ENCODE data around the gene RNF10. TPM values are rescaled to one million over a fixed set of nuclear protein-coding genes. Genes with fewer than 3 reads are reported as not detected.
A peak's percentile ranks its signal among the peaks of the same experiment; 100 is the strongest.

Gene RNF10
- total RNA-seq, 2 donors from 2014 or later: 98.0 to 165 TPM

- H3K4me1 ChIP-seq (ENCODE audit: control insufficient read depth in 1 of 2, low read depth in 2 of 2): peaks cover 0 to 22% of the 10 kb centered on the region in 2 donors
- peaks cover 3% of the 10 kb centered on the region for H3K36me3 ChIP-seq
- DNase-seq (ENCODE audit: low spot score) (no peak), ATAC-seq (ENCODE audit: insufficient number of reproducible peaks, low FRiP score, low read depth) (no peak)
- no peaks in the 10 kb centered on the region for H3K27me3 ChIP-seq (replicated peaks; ENCODE audit: insufficient read depth)
- H3K9me3 ChIP-seq: no peaks in the 10 kb centered on the region
- no peak overlapping the region for H3K4me3 ChIP-seq
- TF ChIP-seq, protein P1, sequence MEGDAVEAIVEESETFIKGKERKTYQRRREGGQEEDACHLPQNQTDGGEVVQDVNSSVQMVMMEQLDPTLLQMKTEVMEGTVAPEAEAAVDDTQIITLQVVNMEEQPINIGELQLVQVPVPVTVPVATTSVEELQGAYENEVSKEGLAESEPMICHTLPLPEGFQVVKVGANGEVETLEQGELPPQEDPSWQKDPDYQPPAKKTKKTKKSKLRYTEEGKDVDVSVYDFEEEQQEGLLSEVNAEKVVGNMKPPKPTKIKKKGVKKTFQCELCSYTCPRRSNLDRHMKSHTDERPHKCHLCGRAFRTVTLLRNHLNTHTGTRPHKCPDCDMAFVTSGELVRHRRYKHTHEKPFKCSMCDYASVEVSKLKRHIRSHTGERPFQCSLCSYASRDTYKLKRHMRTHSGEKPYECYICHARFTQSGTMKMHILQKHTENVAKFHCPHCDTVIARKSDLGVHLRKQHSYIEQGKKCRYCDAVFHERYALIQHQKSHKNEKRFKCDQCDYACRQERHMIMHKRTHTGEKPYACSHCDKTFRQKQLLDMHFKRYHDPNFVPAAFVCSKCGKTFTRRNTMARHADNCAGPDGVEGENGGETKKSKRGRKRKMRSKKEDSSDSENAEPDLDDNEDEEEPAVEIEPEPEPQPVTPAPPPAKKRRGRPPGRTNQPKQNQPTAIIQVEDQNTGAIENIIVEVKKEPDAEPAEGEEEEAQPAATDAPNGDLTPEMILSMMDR (IDR thresholded peaks at IDR 0.05): no peak
- peak overlapping the region; percentile 46 to 60 for H3K27ac ChIP-seq
These were observed 43.8 kb upstream of the RNF10 start for GRCh38 chr12:120490325-120490724.

DNA sequence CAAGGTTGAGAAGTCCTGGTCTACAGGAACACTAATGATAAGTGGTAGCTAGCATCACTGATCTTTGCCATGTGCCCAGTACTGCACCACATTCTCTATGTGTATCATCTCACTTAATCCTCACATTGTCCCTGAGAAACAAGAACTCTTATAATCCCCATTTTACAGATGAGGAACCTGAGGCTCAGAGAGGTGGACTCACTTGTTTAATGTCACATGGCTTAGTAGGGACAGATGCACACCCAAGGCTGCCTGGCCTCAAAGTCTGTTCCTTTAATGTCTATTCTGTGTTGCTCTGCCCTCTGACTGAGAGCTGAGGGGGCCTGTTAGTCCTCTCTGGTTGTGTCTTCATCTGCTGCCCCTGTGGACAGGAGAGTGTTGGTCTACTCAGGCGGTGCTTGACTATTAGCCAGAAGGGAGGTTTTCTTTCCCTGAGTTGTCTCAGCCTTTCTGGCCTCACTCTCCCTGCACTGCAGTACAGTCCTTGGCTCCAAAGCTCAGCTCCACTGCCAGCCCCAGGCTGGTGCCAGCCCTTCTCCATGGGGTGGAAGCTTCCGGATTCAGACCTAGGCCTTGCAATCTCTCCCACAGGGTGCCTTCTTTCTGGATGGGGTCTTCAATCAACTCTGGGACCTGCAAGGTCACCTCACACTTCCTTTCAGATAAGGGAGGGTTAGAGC is 43.2 kb upstream of the RNF10 start:
- no peak overlapping the region for H3K4me3 ChIP-seq
- DNase-seq (ENCODE audit: low spot score): no peak
- no peaks in the 10 kb centered on the region for H3K27me3 ChIP-seq (replicated peaks; ENCODE audit: insufficient read depth)
- H3K9me3 ChIP-seq: no peaks in the 10 kb centered on the region
- H3K4me1 ChIP-seq (ENCODE audit: control insufficient read depth in 1 of 2, low read depth in 2 of 2): peaks cover 0 to 23% of the 10 kb centered on the region in 2 donors
- TF ChIP-seq, protein P1 (IDR thresholded peaks at IDR 0.05): no peak
- H3K36me3 ChIP-seq: peaks cover 3% of the 10 kb centered on the region
- ATAC-seq (ENCODE audit: insufficient number of reproducible peaks, low FRiP score, low read depth): no peak
- H3K27ac ChIP-seq: peak overlapping the region; percentile 46 to 60

GRCh38 chr12:120495186-120495730 is 38.9 kb upstream of the RNF10 start:
- DNase-seq (ENCODE audit: low spot score) (no peak), ATAC-seq (ENCODE audit: insufficient number of reproducible peaks, low FRiP score, low read depth) (no peak)
- Histone ChIP-seq H3K4me3 (peak overlapping the region; percentile 90), H3K4me1 (ENCODE audit: control insufficient read depth in 1 of 2, low read depth in 2 of 2) (peaks cover 6 to 43% of the 10 kb centered on the region in 2 donors), H3K36me3 (no peaks in the 10 kb centered on the region), H3K27ac (no peak overlapping the region), H3K27me3 (replicated peaks; ENCODE audit: insufficient read depth) (no peaks in the 10 kb centered on the region), H3K9me3 (no peaks in the 10 kb centered on the region)
- TF ChIP-seq, protein P1 (IDR thresholded peaks at IDR 0.05): no peak

DNA sequence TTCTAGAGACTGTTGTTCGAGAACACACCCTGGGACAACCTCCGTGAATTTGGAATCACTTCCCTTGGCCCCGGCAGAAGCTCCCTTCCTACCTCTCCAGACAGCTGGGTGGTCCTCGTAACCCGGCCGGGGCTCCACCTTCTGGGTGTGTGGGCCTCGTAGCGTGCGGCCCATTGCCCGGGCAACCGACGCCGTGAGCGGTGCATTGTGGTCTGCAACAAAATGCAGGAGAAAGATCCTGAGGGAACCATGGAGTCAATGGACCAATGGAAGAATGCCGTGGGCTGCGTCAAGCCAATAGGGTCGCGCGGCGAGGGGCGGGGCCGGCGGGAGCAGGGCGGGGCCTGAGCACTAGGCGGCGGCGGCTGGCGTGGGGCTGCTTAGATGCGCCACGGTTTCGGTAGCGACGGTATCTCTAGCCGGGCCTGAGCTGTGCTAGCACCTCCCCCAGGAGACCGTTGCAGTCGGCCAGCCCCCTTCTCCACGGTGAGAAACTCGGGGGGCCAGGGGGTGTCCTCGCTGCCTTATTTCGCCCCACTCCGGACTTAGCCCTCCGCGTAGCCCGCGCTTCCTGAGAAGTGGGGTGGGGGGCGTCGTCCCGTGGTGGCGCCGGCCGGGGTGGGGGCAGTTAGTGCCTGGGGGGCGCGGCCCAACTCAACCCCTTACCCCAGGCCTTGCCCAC is 38.3 kb upstream of the RNF10 start, which contains the start of gene DYNLL1:
DYNLL1 (plus strand) TSS at position 383 of the 682 bp plus-strand sequence. CDS start 309 bp downstream, outside the sequence.
- H3K27ac ChIP-seq: peak within 1 kb of the TSS; percentile 74 to 93
- H3K36me3 ChIP-seq: peaks cover 3% of the 10 kb centered on the region
- ATAC-seq (ENCODE audit: insufficient number of reproducible peaks, low FRiP score, low read depth) (peak; percentile 98), DNase-seq (ENCODE audit: low spot score) (peak; percentile 88)
- H3K4me1 ChIP-seq (ENCODE audit: control insufficient read depth in 1 of 2, low read depth in 2 of 2): peaks cover 6 to 38% of the 10 kb centered on the region in 2 donors
- no peaks in the 10 kb centered on the region for H3K9me3 ChIP-seq
- TF ChIP-seq, protein P1 (IDR thresholded peaks at IDR 0.05): peak; percentile 10
- peak within 1 kb of the TSS; percentile 90 for H3K4me3 ChIP-seq
- no peaks in the 10 kb centered on the region for H3K27me3 ChIP-seq (replicated peaks; ENCODE audit: insufficient read depth)

Measured in thoracic aorta (tissue), 2 donors.